Right lobe of liver (tissue), 6 donors: Measurements from ENCODE around the gene TSC22D3. TPM values are rescaled to one million over a fixed set of nuclear protein-coding genes. Genes with fewer than 3 reads are reported as not detected.

Experiments used
- ATAC-seq, 4 donors: fragments of 200-7000 bp; cut with Tn5 transposase; one replicate each; pipeline ENCODE4 v1.9.1; 2020; ENCODE audit warnings: mild to moderate bottlenecking in 4 of 4, moderate library complexity in 4 of 4
- DNase-seq, 3 donors: peaks; one replicate each; pipeline ENCODE4 v3.0.0-alpha.2; 2020
- H3K27ac ChIP-seq, 3 donors: fragments of 200-600 bp; one replicate each; pipeline ENCODE4 v1.8.0; 2022
- H3K27me3 ChIP-seq, 2 donors: fragments of 200-600 bp; one replicate each; pipeline ENCODE4 v1.8.0; 2022
- H3K36me3 ChIP-seq, 4 donors: fragments of 200-600 bp; sonication (generic) in 1 of 4; one replicate each; pipeline versions ENCODE4 v1.5.1 to v1.8.0; 2017 to 2022; ENCODE audit warnings: control low read depth in 1 of 4
- H3K4me1 ChIP-seq, 4 donors: fragments of 200-600 bp; sonication (generic) in 1 of 4; one replicate each; pipeline versions ENCODE4 v1.5.1 to v1.8.0; 2017 to 2022; ENCODE audit warnings: control low read depth in 1 of 4
- H3K4me3 ChIP-seq, 3 donors: fragments of 200-600 bp; one replicate each; pipeline ENCODE4 v1.8.0; 2022
- H3K9me3 ChIP-seq, 4 donors: fragments of 200-600 bp; sonication (generic) in 1 of 4; one replicate each; pipeline versions ENCODE4 v1.5.1 to v1.8.0; 2017 to 2022; ENCODE audit warnings: control low read depth in 1 of 4
- CTCF ChIP-seq, 4 donors: fragments of 200-600 bp in 3 of 4; fragments of 450-650 bp in 1 of 4; IDR thresholded peaks; one replicate each; pipeline versions ENCODE4 v1.5.1 to v1.8.0; 2016 to 2022; ENCODE audit warnings: antibody characterized with exemption in 4 of 4, mild to moderate bottlenecking in 2 of 4
- POLR2A ChIP-seq: fragments of 450-650 bp; IDR thresholded peaks from one replicate; pipeline ENCODE4 v1.6.1; 2017; ENCODE audit warnings: antibody characterized with exemption, mild to moderate bottlenecking
- WGBS: methylation state at CpG from one replicate; pipeline ENCODE4 v1.1.6; 2018; ENCODE audit warnings: low coverage, low lambda C conversion rate; ENCODE audit not compliant: insufficient coverage; ENCODE audit errors: missing lambda C conversion rate; 5-methylcytosine and 5-hydroxymethylcytosine counted together
- intact Hi-C, 2 donors: fragments of 100-400 bp; cut with DNase I; formaldehyde crosslinking; loops; one replicate each; pipeline versions ENCODE4 v1.11.2 to v1.14.1; 2022
- total RNA-seq, 6 experiments: library from RNA; depleted of rRNA in 2 of 6; stranded (reverse); fragments of >200 nt in 2 of 6; fragmentation: NEBNext Ultra II Directional in 3 of 6; extraction: Animal tissue kit (Norgen Biotek cat#: 25700) in 3 of 6; gene quantifications; one replicate each; pipeline versions ENCODE4 v1.1.0 to v1.2.4, GENCODE V29; 2016 to 2023
- donor health status: DM: no; HTN: yes; CAD: no.
- donor health status: DM: no; HTN: no; CAD: no.
- donor health status: DM: no; HTN: no; CAD: no.
- donor health status: DM: no; HTN: yes; CAD: no.
- donor health status: DM: no; HTN: yes; CAD: no.

The TSC22D3 gene
- total RNA-seq, 6 experiments from 2014 or later: 7.4 to 118 (median 60.3) TPM

GRCh38 chrX:107776649-107777535 lies 1.3 kb upstream of the TSC22D3 start:
- Histone ChIP-seq H3K4me1 (no peaks in the 10 kb centered on the region), H3K27me3 (peaks cover 0 to 3% of the 10 kb centered on the region in 2 donors), H3K4me3 (peak overlapping the region; percentile 48 to 67 (median 65)), H3K9me3 (no peaks in the 10 kb centered on the region), H3K36me3 (no peaks in the 10 kb centered on the region), H3K27ac (peak overlapping the region in 2 of 3 donors; percentile 63 to 73)
- 8% methylated on average over 20 of the region's 20 CpGs for WGBS
- peak; percentile 75 to 87 (median 78) for ATAC-seq
- intact Hi-C loops: loop anchor here (10.0 kb wide), 3 partner anchors 62 to 122 kb away; no protein-coding TSS in a partner anchor
- peak; percentile 67 to 77 (median 74) for DNase-seq
- TF ChIP-seq POLR2A (no peak), CTCF (IDR thresholded peaks at IDR 0.05) (peak; percentile 80 to 90 (median 87))

- Histone ChIP-seq H3K36me3 (no peaks in the 10 kb centered on the region), H3K4me1 (no peaks in the 10 kb centered on the region), H3K27me3 (peaks cover 0 to 3% of the 10 kb centered on the region in 2 donors), H3K4me3 (peak overlapping the region; percentile 48 to 67 (median 65)), H3K9me3 (no peaks in the 10 kb centered on the region), H3K27ac (peak overlapping the region; percentile 47 to 73 (median 63))
- intact Hi-C loops: loop anchor here (10.0 kb wide), 3 partner anchors 60 to 120 kb away; no protein-coding TSS in a partner anchor
- ATAC-seq (peak in 3 of 4 donors; percentile 4 to 6 (median 5)), DNase-seq (no peak)
- 14% methylated on average over 12 of the region's 40 CpGs for WGBS
- TF ChIP-seq POLR2A (no peak), CTCF (IDR thresholded peaks at IDR 0.05) (no peak)
These were observed 420 bp downstream of the TSC22D3 start for GRCh38 chrX:107775000-107775733.

- peak overlapping the region in 2 of 3 donors; percentile 6 to 73 for H3K27ac ChIP-seq
- WGBS: 42% methylated on average over 7 of the region's 9 CpGs
- no peaks in the 10 kb centered on the region for H3K9me3 ChIP-seq
- intact Hi-C loops: loop anchor here (10.0 kb wide), 3 partner anchors 59 to 119 kb away; no protein-coding TSS in a partner anchor
- H3K4me3 ChIP-seq: peak overlapping the region in 2 of 3 donors; percentile 65 to 67
- ATAC-seq: peak; percentile 6 to 46 (median 37)
- peak in 1 of 3 donors; percentile 46 for DNase-seq
- peaks cover 0 to 3% of the 10 kb centered on the region in 2 donors for H3K27me3 ChIP-seq
- H3K4me1 ChIP-seq: no peaks in the 10 kb centered on the region
- peaks cover 0 to 2% (median 0%) of the 10 kb centered on the region in 4 donors for H3K36me3 ChIP-seq
- no peak for TF ChIP-seq POLR2A
- TF ChIP-seq CTCF (IDR thresholded peaks at IDR 0.05): no peak
These were observed 1.6 kb downstream of the TSC22D3 start for GRCh38 chrX:107773906-107774435.

GRCh38 chrX:107773206-107773605 lies 2.4 kb downstream of the TSC22D3 start:
- peaks cover 0 to 3% of the 10 kb centered on the region in 2 donors for H3K27me3 ChIP-seq
- peaks cover 0 to 2% (median 0%) of the 10 kb centered on the region in 4 donors for H3K36me3 ChIP-seq
- no peak for ATAC-seq
- peak overlapping the region in 1 of 3 donors; percentile 65 for H3K4me3 ChIP-seq
- H3K27ac ChIP-seq: no peak overlapping the region
- no peak for TF ChIP-seq POLR2A
- TF ChIP-seq CTCF (IDR thresholded peaks at IDR 0.05): no peak
- H3K4me1 ChIP-seq: no peaks in the 10 kb centered on the region
- WGBS: 66% methylated on average over 8 of the region's 8 CpGs
- no peaks in the 10 kb centered on the region for H3K9me3 ChIP-seq
- intact Hi-C loops: loop anchor here (10.0 kb wide), 3 partner anchors 58 to 118 kb away; no protein-coding TSS in a partner anchor
- no peak for DNase-seq
